OCI-LY7 (cell line): ENCODE data around the gene NALF2.

ENCODE experiments used
- EZH2phosphoT487 ChIP-seq: fragments of 200-600 bp; sonication (generic); IDR thresholded peaks from 2 replicates; pipeline ENCODE4 v1.6.1; 2018; ENCODE audit warnings: low read depth, borderline replicate concordance, mild to moderate bottlenecking, mixed run types, antibody characterized with exemption, low read length, moderate library complexity, mixed read lengths
- TF ChIP-seq, protein P1 (sequence below): fragments of 200-600 bp; sonication (generic); conservative IDR thresholded peaks from 2 replicates; pipeline ENCODE4 v1.5.1; 2014; ENCODE audit warnings: mild to moderate bottlenecking, antibody characterized with exemption, low read length, moderate library complexity, mixed read lengths

GRCh38 chrX:69531031-69531755 lies 27.1 kb downstream of the NALF2 start:
- TF ChIP-seq, protein P1, sequence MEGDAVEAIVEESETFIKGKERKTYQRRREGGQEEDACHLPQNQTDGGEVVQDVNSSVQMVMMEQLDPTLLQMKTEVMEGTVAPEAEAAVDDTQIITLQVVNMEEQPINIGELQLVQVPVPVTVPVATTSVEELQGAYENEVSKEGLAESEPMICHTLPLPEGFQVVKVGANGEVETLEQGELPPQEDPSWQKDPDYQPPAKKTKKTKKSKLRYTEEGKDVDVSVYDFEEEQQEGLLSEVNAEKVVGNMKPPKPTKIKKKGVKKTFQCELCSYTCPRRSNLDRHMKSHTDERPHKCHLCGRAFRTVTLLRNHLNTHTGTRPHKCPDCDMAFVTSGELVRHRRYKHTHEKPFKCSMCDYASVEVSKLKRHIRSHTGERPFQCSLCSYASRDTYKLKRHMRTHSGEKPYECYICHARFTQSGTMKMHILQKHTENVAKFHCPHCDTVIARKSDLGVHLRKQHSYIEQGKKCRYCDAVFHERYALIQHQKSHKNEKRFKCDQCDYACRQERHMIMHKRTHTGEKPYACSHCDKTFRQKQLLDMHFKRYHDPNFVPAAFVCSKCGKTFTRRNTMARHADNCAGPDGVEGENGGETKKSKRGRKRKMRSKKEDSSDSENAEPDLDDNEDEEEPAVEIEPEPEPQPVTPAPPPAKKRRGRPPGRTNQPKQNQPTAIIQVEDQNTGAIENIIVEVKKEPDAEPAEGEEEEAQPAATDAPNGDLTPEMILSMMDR, result no peak
- no peak for TF ChIP-seq EZH2phosphoT487
